DND-41 (cell line): ENCODE data around the gene POLG2.

ENCODE experiments used
- CTCF ChIP-seq: IDR thresholded peaks from 2 replicates; pipeline ENCODE4 v1.5.1; 2012; ENCODE audit warnings: borderline replicate concordance, low read length, moderate library complexity, mild to moderate bottlenecking; ENCODE audit not compliant: poor library complexity, severe bottlenecking; ENCODE audit errors: extremely low read depth
- EZH2 ChIP-seq: IDR thresholded peaks from 3 replicates; pipeline ENCODE4 v1.6.1; 2012; ENCODE audit warnings: borderline replicate concordance, low read depth, mild to moderate bottlenecking, moderate library complexity, low read length, inconsistent platforms; ENCODE audit not compliant: severe bottlenecking

DNA sequence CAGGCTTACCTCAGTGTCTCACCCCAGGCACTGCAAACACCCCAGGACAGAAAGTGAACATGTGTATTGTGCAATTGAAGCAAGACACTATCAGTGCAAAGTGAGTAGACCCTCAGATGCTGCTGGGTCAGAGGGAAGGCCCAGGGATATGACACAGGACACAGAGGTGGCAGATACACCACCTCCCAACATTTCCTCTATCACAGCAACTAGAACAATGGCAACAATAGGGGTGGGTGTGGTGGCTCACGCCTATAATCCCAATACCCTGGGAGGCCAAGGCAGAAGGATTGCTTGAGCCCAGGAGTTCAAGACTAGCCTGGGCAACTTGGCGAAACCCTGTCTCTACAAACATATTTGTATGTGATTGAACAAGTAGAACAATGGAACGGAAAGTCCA is 25.4 kb downstream of the POLG2 start:
- TF ChIP-seq CTCF, result no peak
- no peak for TF ChIP-seq EZH2
